ENCODE results near the gene ADD1.

GRCh38 chr4:2881431-2881830, 37.8 kb downstream of the ADD1 start:
- TF ChIP-seq, protein P1, sequence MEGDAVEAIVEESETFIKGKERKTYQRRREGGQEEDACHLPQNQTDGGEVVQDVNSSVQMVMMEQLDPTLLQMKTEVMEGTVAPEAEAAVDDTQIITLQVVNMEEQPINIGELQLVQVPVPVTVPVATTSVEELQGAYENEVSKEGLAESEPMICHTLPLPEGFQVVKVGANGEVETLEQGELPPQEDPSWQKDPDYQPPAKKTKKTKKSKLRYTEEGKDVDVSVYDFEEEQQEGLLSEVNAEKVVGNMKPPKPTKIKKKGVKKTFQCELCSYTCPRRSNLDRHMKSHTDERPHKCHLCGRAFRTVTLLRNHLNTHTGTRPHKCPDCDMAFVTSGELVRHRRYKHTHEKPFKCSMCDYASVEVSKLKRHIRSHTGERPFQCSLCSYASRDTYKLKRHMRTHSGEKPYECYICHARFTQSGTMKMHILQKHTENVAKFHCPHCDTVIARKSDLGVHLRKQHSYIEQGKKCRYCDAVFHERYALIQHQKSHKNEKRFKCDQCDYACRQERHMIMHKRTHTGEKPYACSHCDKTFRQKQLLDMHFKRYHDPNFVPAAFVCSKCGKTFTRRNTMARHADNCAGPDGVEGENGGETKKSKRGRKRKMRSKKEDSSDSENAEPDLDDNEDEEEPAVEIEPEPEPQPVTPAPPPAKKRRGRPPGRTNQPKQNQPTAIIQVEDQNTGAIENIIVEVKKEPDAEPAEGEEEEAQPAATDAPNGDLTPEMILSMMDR (IDR thresholded peaks at IDR 0.05): no peak
- no peak for TF ChIP-seq POLR2A (IDR thresholded peaks at IDR 0.05)

All from suprapubic skin (tissue), 3 donors.